Neuronal stem cell (in vitro differentiated cells): ENCODE results near the gene MRPL52.
"Not testable (repeated sequence)": the region's sequence is repeated elsewhere in the genome, so short reads cannot be mapped to it uniquely, and the experiment has no call there.

Experiments used
- DNase-seq: peaks from one replicate; pipeline ENCODE4 v3.0.0-alpha.2; 2013; ENCODE audit warnings: low spot score
- H2AFZ ChIP-seq: one replicate; pipeline ENCODE4 v1.6.1; 2013; ENCODE audit warnings: mild to moderate bottlenecking, low read length, inconsistent platforms
- H2AK5ac ChIP-seq: 2 replicates; pipeline ENCODE4 v1.6.1; 2013; ENCODE audit warnings: low read depth, mild to moderate bottlenecking, inconsistent platforms, low read length, moderate library complexity, mixed read lengths
- H2BK120ac ChIP-seq: 2 replicates; pipeline ENCODE4 v1.6.1; 2013; ENCODE audit warnings: low read depth, mild to moderate bottlenecking, inconsistent platforms, low read length, moderate library complexity, mixed read lengths
- H2BK12ac ChIP-seq: one replicate; pipeline ENCODE4 v1.6.1; 2013; ENCODE audit warnings: low read length, inconsistent platforms
- H2BK15ac ChIP-seq: 2 replicates; pipeline ENCODE4 v1.6.1; 2013; ENCODE audit warnings: mild to moderate bottlenecking, low read length, inconsistent platforms, mixed read lengths
- H2BK5ac ChIP-seq: one replicate; pipeline ENCODE4 v1.6.1; 2013; ENCODE audit warnings: inconsistent platforms, mild to moderate bottlenecking, low read length, moderate library complexity
- H3K14ac ChIP-seq: one replicate; pipeline ENCODE4 v1.6.1; 2013; ENCODE audit warnings: low read length, inconsistent platforms
- H3K18ac ChIP-seq: 2 replicates; pipeline ENCODE4 v1.6.1; 2013; ENCODE audit warnings: low read length, inconsistent platforms
- H3K23ac ChIP-seq: 2 replicates; pipeline ENCODE4 v1.6.1; 2013; ENCODE audit warnings: low read depth, mild to moderate bottlenecking, mixed read lengths, low read length, inconsistent platforms; ENCODE audit not compliant: poor library complexity
- H3K27ac ChIP-seq: replicated peaks from 3 replicates; pipeline ENCODE4 v1.5.1; 2013; ENCODE audit warnings: low read length, inconsistent platforms
- H3K27me3 ChIP-seq, 3 experiments: 2 replicates each; pipeline ENCODE4 v1.6.1; 2013; ENCODE audit warnings: low read length in 3 of 3, mild to moderate bottlenecking in 2 of 3, inconsistent platforms in 1 of 3, low read depth in 1 of 3, mixed read lengths in 1 of 3, moderate library complexity in 1 of 3; ENCODE audit not compliant: control insufficient read depth in 3 of 3, insufficient read depth in 3 of 3
- H3K36me3 ChIP-seq, 2 donors: replicated peaks in 1 of 2; 2 replicates each; pipeline ENCODE4 v1.6.1; 2013; ENCODE audit warnings: low read length in 2 of 2; ENCODE audit not compliant: control insufficient read depth in 2 of 2, insufficient read depth in 2 of 2
- H3K4ac ChIP-seq: 2 replicates; pipeline ENCODE4 v1.6.1; 2013; ENCODE audit warnings: inconsistent platforms, mild to moderate bottlenecking, low read length, moderate library complexity
- H3K4me1 ChIP-seq, 2 donors: 1 replicate in 1 of 2; 2 replicates in 1 of 2; pipeline ENCODE4 v1.6.1; 2013; ENCODE audit warnings: low read length in 2 of 2, low read depth in 1 of 2; ENCODE audit not compliant: control insufficient read depth in 2 of 2, insufficient read depth in 1 of 2
- H3K4me2 ChIP-seq: one replicate; pipeline ENCODE4 v1.6.1; 2013; ENCODE audit warnings: mild to moderate bottlenecking, low read length, inconsistent platforms; ENCODE audit not compliant: insufficient read depth, poor library complexity, severe bottlenecking
- H3K4me3 ChIP-seq, 2 donors: 2 replicates each; pipeline ENCODE4 v1.5.1; 2013; ENCODE audit warnings: low read length in 2 of 2, mild to moderate bottlenecking in 2 of 2, inconsistent platforms in 1 of 2, moderate library complexity in 1 of 2
- H3K79me1 ChIP-seq: one replicate; pipeline ENCODE4 v1.6.1; 2013; ENCODE audit warnings: low read depth, mild to moderate bottlenecking, inconsistent platforms, low read length, moderate library complexity
- H3K9ac ChIP-seq: one replicate; pipeline ENCODE4 v1.6.1; 2013; ENCODE audit warnings: mild to moderate bottlenecking, low read depth, low read length, inconsistent platforms; ENCODE audit not compliant: poor library complexity
- H3K9me3 ChIP-seq, 2 donors: replicated peaks in 1 of 2; 2 replicates each; pipeline versions ENCODE3 to v1.6.1; 2013; ENCODE audit warnings: low read length in 2 of 2, mild to moderate bottlenecking in 2 of 2, inconsistent platforms in 1 of 2, low read depth in 1 of 2, mixed read lengths in 1 of 2, moderate library complexity in 1 of 2; ENCODE audit not compliant: control insufficient read depth in 2 of 2, insufficient read depth in 1 of 2
- H4K8ac ChIP-seq: one replicate; pipeline ENCODE4 v1.6.1; 2013; ENCODE audit warnings: low read depth, mild to moderate bottlenecking, inconsistent platforms, low read length, moderate library complexity
- H4K91ac ChIP-seq: one replicate; pipeline ENCODE4 v1.6.1; 2013; ENCODE audit warnings: low read length, low read depth, mild to moderate bottlenecking, inconsistent platforms; ENCODE audit not compliant: poor library complexity
- WGBS, 2 donors: extraction: QIAGEN DNeasy Blood & Tissue Kit; methylation state at CpG; one replicate each; pipeline ENCODE4 v1.1.7; 2013; ENCODE audit warnings: missing lambda C conversion rate in 2 of 2, mixed read lengths in 1 of 2; ENCODE audit not compliant: insufficient read length in 2 of 2, insufficient replicate concordance in 1 of 2; ENCODE audit errors: extremely low coverage in 2 of 2; 5-methylcytosine and 5-hydroxymethylcytosine counted together

MRPL52 gene

DNA sequence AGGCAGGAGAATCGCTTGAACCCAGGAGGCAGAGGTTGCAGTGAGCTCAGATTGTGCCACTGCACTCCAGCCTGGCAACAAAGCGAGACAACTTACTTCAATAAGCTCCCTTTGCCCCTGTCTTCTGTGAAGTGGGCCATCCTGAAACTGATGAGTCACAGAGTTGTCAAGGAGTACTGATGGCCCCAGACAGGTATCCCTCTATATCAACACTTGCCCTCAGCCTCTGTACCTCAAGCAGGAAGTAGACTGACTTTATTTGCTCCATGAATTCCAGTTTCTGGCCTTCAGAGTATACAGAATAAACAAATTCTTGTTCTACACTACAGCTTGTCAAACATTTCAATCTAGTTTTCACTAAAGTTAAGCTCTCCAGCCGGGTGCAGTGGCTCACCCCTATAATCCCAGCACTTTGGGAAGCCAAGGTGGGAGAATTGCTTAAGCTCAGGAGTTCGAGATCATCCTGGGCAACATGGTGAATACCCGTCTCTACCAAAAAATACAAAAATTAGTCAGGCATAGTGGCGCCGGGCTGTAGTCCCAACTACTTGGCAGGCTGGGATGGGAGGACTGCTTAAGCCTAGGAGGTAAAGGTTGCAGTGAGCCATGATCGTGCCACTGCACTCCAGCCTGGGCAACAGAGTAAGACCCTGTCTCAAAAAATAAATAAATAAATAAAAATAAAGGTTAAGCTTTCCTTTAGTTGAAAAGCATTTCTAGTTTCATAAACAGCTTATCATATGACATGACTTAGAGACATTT lies 25.5 kb downstream of the MRPL52 start:
- Histone ChIP-seq H3K4me3 (no peak overlapping the region), H3K14ac (no peak overlapping the region), H3K18ac (no peak overlapping the region), H3K9ac (no peak overlapping the region), H3K4me1 (peaks cover 1 to 3% of the 10 kb centered on the region in 2 donors), H3K9me3 (peaks cover 0 to 4% of the 10 kb centered on the region in 2 donors), H3K27ac (no peak overlapping the region), H4K91ac (no peak overlapping the region), H3K4ac (no peak overlapping the region), H2BK12ac (no peak overlapping the region), H2AK5ac (no peak overlapping the region), H3K23ac (no peak overlapping the region), H3K4me2 (no peak overlapping the region), H2BK5ac (no peak overlapping the region), H4K8ac (no peak overlapping the region), H2BK15ac (no peak overlapping the region), H3K79me1 (no peaks in the 10 kb centered on the region), H2AFZ (no peak overlapping the region), H2BK120ac (no peak overlapping the region), H3K27me3 (no peaks in the 10 kb centered on the region), H3K36me3 (no peaks in the 10 kb centered on the region)
- DNase-seq: no peak
- WGBS, 2 donors: no CpG with 5 or more reads among the region's 8 CpGs

DNA sequence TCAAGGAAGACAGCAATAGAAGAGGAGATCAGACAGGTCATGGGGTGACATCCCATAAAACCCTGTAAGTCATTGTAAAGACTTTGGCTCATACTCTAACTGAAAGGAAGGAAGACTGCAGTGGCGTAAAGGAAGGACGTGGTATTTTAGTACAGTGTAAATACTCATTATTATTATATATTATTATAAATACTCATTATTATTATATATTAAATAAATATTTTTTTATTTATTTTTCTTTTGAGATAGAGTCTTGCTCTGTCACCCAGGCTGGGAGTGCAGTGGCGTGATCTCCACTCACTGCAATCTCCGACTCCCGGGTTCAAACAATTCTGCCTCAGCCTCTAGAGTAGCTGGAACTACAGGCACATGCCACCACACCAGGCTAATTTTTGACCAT lies 26.7 kb downstream of the MRPL52 start:
- WGBS, 2 donors: no CpG with 5 or more reads among the region's 5 CpGs
- H3K18ac ChIP-seq: no peak overlapping the region

DNA sequence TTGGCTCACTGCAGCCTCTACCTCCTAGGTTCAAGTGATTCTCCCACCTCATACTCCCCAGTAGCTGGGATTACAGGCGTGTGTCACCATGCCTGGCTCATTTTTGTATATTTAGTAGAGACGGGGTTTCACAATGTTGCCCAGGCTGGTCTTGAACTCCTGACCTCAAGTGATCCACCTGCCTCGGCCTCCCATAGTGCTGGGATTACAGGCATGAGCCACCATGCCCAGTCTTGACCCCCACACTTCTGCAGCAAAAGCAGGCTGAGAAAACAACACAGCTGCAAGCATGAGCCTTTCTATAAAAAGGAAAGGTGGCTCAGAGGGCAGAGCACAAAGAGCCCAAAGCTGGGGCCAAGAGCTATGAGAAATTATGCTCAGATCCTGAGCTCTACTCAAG lies 30.7 kb downstream of the MRPL52 start:
- not testable (repeated sequence) for H4K91ac ChIP-seq, H2AFZ ChIP-seq, H4K8ac ChIP-seq, H3K4me2 ChIP-seq, H3K27ac ChIP-seq, H3K27me3 ChIP-seq, H3K9me3 ChIP-seq, H3K36me3 ChIP-seq, H3K9ac ChIP-seq, H2BK120ac ChIP-seq, H3K18ac ChIP-seq, H3K23ac ChIP-seq, H3K4ac ChIP-seq, H3K79me1 ChIP-seq, DNase-seq, H2AK5ac ChIP-seq, H2BK12ac ChIP-seq, H3K4me1 ChIP-seq, H3K14ac ChIP-seq, H2BK5ac ChIP-seq, H2BK15ac ChIP-seq, H3K4me3 ChIP-seq
- no CpG with 5 or more reads among the region's 3 CpGs for WGBS, 2 donors

More for the DNA sequence above, 26.7 kb downstream of the MRPL52 start:
- Histone ChIP-seq H3K36me3 (no peaks in the 10 kb centered on the region), H3K9me3 (peaks cover 0 to 4% of the 10 kb centered on the region in 2 donors), H3K4me3 (no peak overlapping the region), H3K9ac (no peak overlapping the region), H2BK120ac (no peak overlapping the region), H3K27ac (no peak overlapping the region), H3K4me1 (peaks cover 1 to 3% of the 10 kb centered on the region in 2 donors), H3K23ac (no peak overlapping the region), H2BK12ac (no peak overlapping the region), H3K4me2 (no peak overlapping the region), H2BK15ac (no peak overlapping the region), H3K27me3 (no peaks in the 10 kb centered on the region), H3K79me1 (no peaks in the 10 kb centered on the region), H4K91ac (no peak overlapping the region), H3K4ac (no peak overlapping the region), H2BK5ac (no peak overlapping the region), H4K8ac (no peak overlapping the region), H3K14ac (no peak overlapping the region), H2AFZ (no peak overlapping the region), H2AK5ac (no peak overlapping the region)
- no peak for DNase-seq

DNA sequence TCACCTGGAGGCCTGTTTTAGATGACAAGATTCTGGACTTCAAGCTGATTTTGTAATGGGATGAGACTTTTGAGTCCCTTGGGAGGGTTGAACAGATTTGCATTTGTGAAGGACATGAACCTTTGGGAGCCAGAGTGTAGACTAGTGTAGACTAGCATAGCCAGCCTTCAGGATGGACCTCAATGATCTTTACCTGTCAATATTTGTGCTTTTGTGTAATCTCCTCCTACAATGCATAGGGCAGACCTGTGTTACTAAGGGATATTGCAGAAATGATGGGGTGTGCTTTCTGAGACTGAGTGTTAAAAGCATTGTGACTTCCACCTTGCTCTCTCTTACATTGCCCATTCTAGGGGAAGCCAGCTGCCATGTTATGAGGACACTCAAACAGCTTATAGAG lies 32.0 kb downstream of the MRPL52 start:
- no peak overlapping the region for H2BK12ac ChIP-seq
- H2AFZ ChIP-seq: no peak overlapping the region
- no peaks in the 10 kb centered on the region for H3K79me1 ChIP-seq
- no peak overlapping the region for H4K91ac ChIP-seq
- DNase-seq: no peak
- no peak overlapping the region for H3K18ac ChIP-seq
- H3K14ac ChIP-seq: no peak overlapping the region
- H3K36me3 ChIP-seq: no peaks in the 10 kb centered on the region
- H2BK15ac ChIP-seq: no peak overlapping the region
- peaks cover 0 to 4% of the 10 kb centered on the region in 2 donors for H3K9me3 ChIP-seq
- H3K4ac ChIP-seq: no peak overlapping the region
- H3K9ac ChIP-seq: no peak overlapping the region
- no peak overlapping the region for H2BK120ac ChIP-seq
- no peak overlapping the region for H3K4me3 ChIP-seq
- no peak overlapping the region for H4K8ac ChIP-seq
- H3K23ac ChIP-seq: no peak overlapping the region
- H3K27ac ChIP-seq: no peak overlapping the region
- H3K4me1 ChIP-seq: no peaks in the 10 kb centered on the region
- no peak overlapping the region for H3K4me2 ChIP-seq
- no peaks in the 10 kb centered on the region for H3K27me3 ChIP-seq
- H2BK5ac ChIP-seq: no peak overlapping the region
- H2AK5ac ChIP-seq: no peak overlapping the region
